GM23338 (cell line): ENCODE data around the gene H2BW2. TPM values are rescaled to one million over a fixed set of nuclear protein-coding genes. Genes with fewer than 3 reads are reported as not detected.

ENCODE experiments used
- ATAC-seq: fragments of 200-7000 bp; cut with Tn5 transposase; 3 replicates; pipeline ENCODE4 v1.9.1; 2020
- DNase-seq: peaks from one replicate; pipeline ENCODE4 v3.0.0-alpha.2; 2015; ENCODE audit warnings: low spot score
- H2AFZ ChIP-seq: fragments of 200-600 bp; sonication (generic); 2 replicates; pipeline ENCODE4 v1.8.0; 2016; ENCODE audit warnings: antibody characterized with exemption, mild to moderate bottlenecking, moderate library complexity
- H3F3A ChIP-seq: fragments of 200-600 bp; sonication (generic); replicated peaks from 2 replicates; pipeline ENCODE4 v1.8.0; 2017; ENCODE audit warnings: antibody characterized with exemption, mixed run types, low read depth
- H3K27ac ChIP-seq: fragments of 200-600 bp; sonication (generic); 2 replicates; pipeline ENCODE4 v1.6.1; 2016; ENCODE audit warnings: low read depth
- H3K27me3 ChIP-seq: fragments of 200-600 bp; sonication (generic); 2 replicates; pipeline ENCODE4 v1.8.0; 2016; ENCODE audit warnings: mild to moderate bottlenecking, mixed run types, moderate library complexity; ENCODE audit not compliant: insufficient read depth
- H3K36me3 ChIP-seq: fragments of 200-600 bp; sonication (generic); 2 replicates; pipeline ENCODE4 v1.8.0; 2016; ENCODE audit warnings: mild to moderate bottlenecking; ENCODE audit not compliant: insufficient read depth
- H3K4me1 ChIP-seq: fragments of 200-600 bp; sonication (generic); 2 replicates; pipeline ENCODE4 v1.8.0; 2016; ENCODE audit warnings: mild to moderate bottlenecking, moderate library complexity; ENCODE audit not compliant: insufficient read depth
- H3K4me2 ChIP-seq: fragments of 200-600 bp; sonication (generic); 2 replicates; pipeline ENCODE4 v1.7.1; 2017; ENCODE audit warnings: mixed run types
- H3K4me3 ChIP-seq: fragments of 200-600 bp; sonication (generic); 2 replicates; pipeline ENCODE4 v1.6.1; 2016; ENCODE audit warnings: mixed run types
- H3K79me2 ChIP-seq: fragments of 200-600 bp; sonication (generic); replicated peaks from 2 replicates; pipeline ENCODE4 v1.8.0; 2017; ENCODE audit warnings: mild to moderate bottlenecking; ENCODE audit not compliant: insufficient read depth
- H3K9me2 ChIP-seq: fragments of 200-600 bp; sonication (generic); 2 replicates; pipeline ENCODE4 v1.8.0; 2017; ENCODE audit not compliant: insufficient read depth
- H4K20me1 ChIP-seq: fragments of 200-600 bp; sonication (generic); replicated peaks from 2 replicates; pipeline ENCODE4 v1.8.0; 2017; ENCODE audit warnings: mild to moderate bottlenecking; ENCODE audit not compliant: insufficient read depth
- H3K27ac Mint-ChIP-seq: 2 replicates; pipeline ENCODE4 v1.8.0; 2020; ENCODE audit warnings: inconsistent platforms, mild to moderate bottlenecking, moderate library complexity, mixed read lengths
- H3K27me3 Mint-ChIP-seq: 3 replicates; pipeline ENCODE4 v1.8.0; 2022; ENCODE audit warnings: low read depth, mild to moderate bottlenecking, moderate library complexity, mixed read lengths, inconsistent platforms; ENCODE audit not compliant: insufficient read depth, poor library complexity
- H3K36me3 Mint-ChIP-seq: 3 replicates; pipeline ENCODE4 v1.8.0; 2021; ENCODE audit warnings: low read depth, mild to moderate bottlenecking, inconsistent platforms, moderate library complexity, mixed read lengths
- H3K4me1 Mint-ChIP-seq: 3 replicates; pipeline ENCODE4 v1.8.0; 2020; ENCODE audit warnings: mild to moderate bottlenecking, inconsistent platforms, mixed read lengths
- H3K4me3 Mint-ChIP-seq: 3 replicates; pipeline ENCODE4 v1.8.0; 2021; ENCODE audit warnings: moderate library complexity, mild to moderate bottlenecking, inconsistent platforms, mixed read lengths
- H3K9me3 Mint-ChIP-seq: 3 replicates; pipeline ENCODE4 v1.8.0; 2020; ENCODE audit warnings: moderate library complexity, mild to moderate bottlenecking, inconsistent platforms, mixed read lengths
- NANOG ChIP-seq: IDR thresholded peaks from 2 replicates; pipeline ENCODE4 v1.6.1; 2016; ENCODE audit warnings: antibody characterized with exemption, borderline replicate concordance
- polyA plus RNA-seq: library from polyadenylated mRNA; unstranded; fragments of >200 nt; fragmentation: Nextera tagmentation; extraction: Ambion mirVana; gene quantifications from 2 replicates; pipeline ENCODE4 v1.2.1, GENCODE V29; 2016
- total RNA-seq: library from RNA; depleted of rRNA; stranded (reverse); fragments of >200 nt; shearing (Covaris generic); gene quantifications from 2 replicates; pipeline ENCODE4 v1.2.3, GENCODE V29; 2014; rRNA removed

Gene H2BW2
- total and polyA plus RNA-seq, 2 experiments from 2014 or later: 0.16 TPM; not detected in 1

- DNase-seq (peak; percentile 9), ATAC-seq (no peak)
- H3K27me3 ChIP-seq: no peaks in the 10 kb centered on the region
- no peak overlapping the region for H3K27ac ChIP-seq
- Mint-ChIP-seq H3K27me3 (no peaks in the 10 kb centered on the region), H3K9me3 (no peaks in the 10 kb centered on the region), H3K36me3 (no peaks in the 10 kb centered on the region), H3K4me1 (no peaks in the 10 kb centered on the region), H3K27ac (no peak overlapping the region), H3K4me3 (no peak overlapping the region)
- TF ChIP-seq NANOG: no peak
- no peak overlapping the region for H2AFZ ChIP-seq
- H4K20me1 ChIP-seq: no peaks in the 10 kb centered on the region
- no peak overlapping the region for H3K4me3 ChIP-seq
- H3K36me3 ChIP-seq: no peaks in the 10 kb centered on the region
- H3F3A ChIP-seq: no peaks in the 10 kb centered on the region
- H3K4me1 ChIP-seq: no peaks in the 10 kb centered on the region
- H3K4me2 ChIP-seq: no peak overlapping the region
- no peaks in the 10 kb centered on the region for H3K9me2 ChIP-seq
- no peaks in the 10 kb centered on the region for H3K79me2 ChIP-seq
These were observed 46.2 kb downstream of the H2BW2 start for GRCh38 chrX:104085919-104086318.

Other genes starting within 250 kb of the H2BW2 start
- gene RAB9B, start 207.7 kb upstream of the H2BW2 start, total RNA-seq: 0.28 and 0.78 TPM in 2 replicates
- gene RAB9B, start 207.7 kb upstream of the H2BW2 start, polyA plus RNA-seq: 0.07 and 0.24 TPM in 2 replicates
- 6.8 and 14.3 TPM in 2 replicates for gene TMSB15B, start 77.3 kb upstream of the H2BW2 start, total RNA-seq
- 32.8 and 35.3 TPM in 2 replicates for gene TMSB15B, start 77.3 kb upstream of the H2BW2 start, polyA plus RNA-seq
- 0.35 TPM in 1 of 2 replicates, not detected in the other for gene H2BW1, start 26.2 kb upstream of the H2BW2 start, total RNA-seq
- gene H2BW1, start 26.2 kb upstream of the H2BW2 start, polyA plus RNA-seq: not detected in 2 replicates
- 3.9 and 5.8 TPM in 2 replicates for gene TMSB15C, start 36.3 kb downstream of the H2BW2 start, total RNA-seq
- gene TMSB15C, start 36.3 kb downstream of the H2BW2 start, polyA plus RNA-seq: 1.0 and 1.1 TPM in 2 replicates
- 4.4 and 4.7 TPM in 2 replicates for gene ZCCHC18, start 72.6 kb downstream of the H2BW2 start, total RNA-seq
- gene ZCCHC18, start 72.6 kb downstream of the H2BW2 start, polyA plus RNA-seq: 3.4 and 4.9 TPM in 2 replicates
- 2.2 and 3.7 TPM in 2 replicates for gene SLC25A53, start 117.1 kb downstream of the H2BW2 start, total RNA-seq
- gene SLC25A53, start 117.1 kb downstream of the H2BW2 start, polyA plus RNA-seq: 2.4 and 3.7 TPM in 2 replicates
- gene FAM199X, start 126.5 kb downstream of the H2BW2 start, total RNA-seq: 16.1 and 18.7 TPM in 2 replicates
- 9.1 and 11.0 TPM in 2 replicates for gene FAM199X, start 126.5 kb downstream of the H2BW2 start, polyA plus RNA-seq
- not detected in 2 replicates for gene ESX1, start 215.0 kb downstream of the H2BW2 start, total RNA-seq
- not detected in 2 replicates for gene ESX1, start 215.0 kb downstream of the H2BW2 start, polyA plus RNA-seq